ENCODE measurements around the gene CEP83. TPM values are rescaled to one million over a fixed set of nuclear protein-coding genes. Genes with fewer than 3 reads are reported as not detected.

The CEP83 gene
- total RNA-seq, 2 donors from 2014 or later = 6.8 to 26.5 TPM

- Histone ChIP-seq H3K9me3 (no peaks in the 10 kb centered on the region), H3K36me3 (no peaks in the 10 kb centered on the region), H3K4me1 (replicated peaks) (no peaks in the 10 kb centered on the region), H3K4me3 (no peak overlapping the region), H3K27me3 (replicated peaks; ENCODE audit: insufficient read depth) (no peaks in the 10 kb centered on the region), H3K27ac (no peak overlapping the region)
- 78% methylated on average over 1 of the region's 1 CpG for WGBS
- no peak for DNase-seq (ENCODE audit: low spot score)
- TF ChIP-seq POLR2AphosphoS5 (IDR thresholded peaks at IDR 0.05) (no peak), CTCF (IDR thresholded peaks at IDR 0.05) (no peak), POLR2A (IDR thresholded peaks at IDR 0.05) (no peak)
- intact Hi-C loops (cut with DNase I) = no loop called here
These were observed 155.7 kb downstream of the CEP83 start for GRCh38 chr12:94304012-94304411.

- WGBS = 96% methylated on average over 1 of the region's 1 CpG
- TF ChIP-seq CTCF (IDR thresholded peaks at IDR 0.05) (no peak), POLR2AphosphoS5 (IDR thresholded peaks at IDR 0.05) (no peak), POLR2A (IDR thresholded peaks at IDR 0.05) (no peak)
These were observed 159.8 kb downstream of the CEP83 start for GRCh38 chr12:94299846-94300245.

GRCh38 chr12:94297876-94298505, 161.7 kb downstream of the CEP83 start:
- H3K4me1 ChIP-seq (replicated peaks) = no peaks in the 10 kb centered on the region
- no peaks in the 10 kb centered on the region for H3K36me3 ChIP-seq
- H3K27me3 ChIP-seq (replicated peaks; ENCODE audit: insufficient read depth) = no peaks in the 10 kb centered on the region
- intact Hi-C loops (cut with DNase I) = no loop called here
- DNase-seq (ENCODE audit: low spot score) = no peak
- no peak overlapping the region for H3K27ac ChIP-seq
- TF ChIP-seq POLR2AphosphoS5 (IDR thresholded peaks at IDR 0.05) (no peak), CTCF (IDR thresholded peaks at IDR 0.05) (no peak), POLR2A (IDR thresholded peaks at IDR 0.05) (no peak)
- 70% methylated on average over 2 of the region's 2 CpGs for WGBS
- no peak overlapping the region for H3K4me3 ChIP-seq
- no peaks in the 10 kb centered on the region for H3K9me3 ChIP-seq

More at GRCh38 chr12:94299846-94300245, 159.8 kb downstream of the CEP83 start:
- Histone ChIP-seq H3K27ac (no peak overlapping the region), H3K4me3 (no peak overlapping the region), H3K4me1 (replicated peaks) (no peaks in the 10 kb centered on the region), H3K36me3 (no peaks in the 10 kb centered on the region), H3K9me3 (no peaks in the 10 kb centered on the region), H3K27me3 (replicated peaks; ENCODE audit: insufficient read depth) (no peaks in the 10 kb centered on the region)
- intact Hi-C loops (cut with DNase I) = no loop called here
- DNase-seq (ENCODE audit: low spot score) = no peak

GRCh38 chr12:94297096-94297699, 162.5 kb downstream of the CEP83 start:
- intact Hi-C loops (cut with DNase I) = no loop called here
- 74% methylated on average over 6 of the region's 6 CpGs for WGBS
- Histone ChIP-seq H3K27ac (no peak overlapping the region), H3K27me3 (replicated peaks; ENCODE audit: insufficient read depth) (no peaks in the 10 kb centered on the region), H3K4me3 (no peak overlapping the region), H3K36me3 (no peaks in the 10 kb centered on the region), H3K4me1 (replicated peaks) (no peaks in the 10 kb centered on the region), H3K9me3 (no peaks in the 10 kb centered on the region)
- no peak for DNase-seq (ENCODE audit: low spot score)
- TF ChIP-seq POLR2A (IDR thresholded peaks at IDR 0.05) (no peak), CTCF (IDR thresholded peaks at IDR 0.05) (no peak), POLR2AphosphoS5 (IDR thresholded peaks at IDR 0.05) (no peak)

- no peaks in the 10 kb centered on the region for H3K36me3 ChIP-seq
- no peaks in the 10 kb centered on the region for H3K9me3 ChIP-seq
- H3K4me3 ChIP-seq = no peak overlapping the region
- 38% methylated on average over 4 of the region's 4 CpGs for WGBS
- peak overlapping the region in 1 of 2 donors; percentile 28 for H3K27ac ChIP-seq
- no peak for TF ChIP-seq POLR2A (IDR thresholded peaks at IDR 0.05)
- TF ChIP-seq CTCF (IDR thresholded peaks at IDR 0.05) = no peak
- no peak for TF ChIP-seq POLR2AphosphoS5 (IDR thresholded peaks at IDR 0.05)
- H3K4me1 ChIP-seq (replicated peaks) = no peaks in the 10 kb centered on the region
- no peaks in the 10 kb centered on the region for H3K27me3 ChIP-seq (replicated peaks; ENCODE audit: insufficient read depth)
- intact Hi-C loops (cut with DNase I) = no loop called here
- DNase-seq (ENCODE audit: low spot score) = no peak
These were observed 169.3 kb downstream of the CEP83 start for GRCh38 chr12:94290353-94290752.

Measured in prostate gland (tissue), 2 donors.